ENCODE data around the gene NTN4.

DNA sequence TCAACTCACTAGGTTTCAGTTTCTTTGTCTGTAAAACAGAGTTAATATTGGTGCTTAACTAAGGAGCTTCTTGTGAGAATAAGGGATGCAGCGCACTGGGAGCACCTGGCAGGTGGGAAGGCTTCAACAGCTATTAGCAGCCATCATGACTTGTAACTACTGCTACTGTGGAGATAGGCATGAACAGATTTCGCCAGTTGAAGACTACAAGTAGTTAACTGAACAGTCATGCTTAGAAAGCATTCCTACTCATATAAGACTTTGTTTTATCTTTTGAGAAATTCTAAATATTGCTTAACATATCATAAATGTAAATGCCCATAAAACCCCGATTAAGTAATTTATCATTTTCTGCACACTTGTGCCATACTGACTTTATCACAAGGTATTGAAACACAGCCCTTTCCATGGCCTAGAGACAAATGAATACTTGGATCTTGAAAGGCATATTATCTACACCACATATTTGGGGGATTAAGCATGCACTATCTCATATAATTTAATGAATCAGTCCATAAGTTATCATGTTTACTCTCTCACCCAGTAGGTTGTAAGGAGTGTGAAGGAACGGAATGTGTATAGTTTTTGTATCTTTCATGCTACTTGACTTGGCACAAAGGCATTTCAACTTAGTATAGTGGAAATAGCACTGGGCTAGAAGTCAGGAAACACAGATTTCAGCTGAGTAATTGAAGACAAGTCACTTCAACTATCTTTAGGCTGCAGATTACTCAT lies 16.1 kb downstream of the NTN4 start:
- TF ChIP-seq JUND (IDR thresholded peaks at IDR 0.05) = no peak
- no peak for TF ChIP-seq CTCF (IDR thresholded peaks at IDR 0.05; ENCODE audit: low read depth, low read length, missing input control)
- no peak for TF ChIP-seq RAD21 (IDR thresholded peaks at IDR 0.05)
- TF ChIP-seq EGR1 (IDR thresholded peaks at IDR 0.05; ENCODE audit: low read depth in 2 of 2) = no peak
- no peak for TF ChIP-seq YY1 (IDR thresholded peaks at IDR 0.05)
- TF ChIP-seq SP1 (IDR thresholded peaks at IDR 0.05) = no peak

Measured in liver (tissue), 3 donors.